K562 (cell line): ENCODE data around the gene TTC32. TPM values are rescaled to one million over a fixed set of nuclear protein-coding genes. Genes with fewer than 3 reads are reported as not detected.

ENCODE experiments used
- ATF3 ChIP-seq, 2 experiments: fragments of 450-650 bp in 1 of 2; sonication (generic) in 1 of 2; formaldehyde crosslinking in 1 of 2; IDR thresholded peaks in 1 of 2; conservative IDR thresholded peaks in 1 of 2; 2 replicates each; pipeline versions ENCODE4 v1.6.1 to v1.8.1; 2016 to 2023; ENCODE audit warnings: mild to moderate bottlenecking in 2 of 2, moderate library complexity in 2 of 2, inconsistent platforms in 1 of 2, missing genetic modification reagents in 1 of 2
- BCOR ChIP-seq: fragments of 450-650 bp; IDR thresholded peaks from 2 replicates; pipeline ENCODE4 v1.6.1; 2016
- C11orf30 ChIP-seq: fragments of 450-650 bp; IDR thresholded peaks from 2 replicates; pipeline ENCODE4 v1.6.1; 2016; ENCODE audit warnings: low read depth, mild to moderate bottlenecking
- E2F8 ChIP-seq: fragments of 450-650 bp; IDR thresholded peaks from 2 replicates; pipeline ENCODE4 v1.7.1; 2018; ENCODE audit warnings: mild to moderate bottlenecking, low read depth; ENCODE audit not compliant: partially characterized antibody
- FOXM1 ChIP-seq, 2 experiments: fragments of 450-650 bp in 1 of 2; sonication (generic) in 1 of 2; formaldehyde crosslinking in 1 of 2; IDR thresholded peaks; 2 replicates each; pipeline versions ENCODE4 v1.6.1 to v1.9.0; 2017 to 2022; ENCODE audit warnings: low read depth in 2 of 2, mild to moderate bottlenecking in 2 of 2, missing genetic modification reagents in 1 of 2, moderate library complexity in 1 of 2
- MBD2 ChIP-seq: sonication (generic); IDR thresholded peaks from 2 replicates; pipeline ENCODE4 v1.6.1; 2016; ENCODE audit warnings: low read depth, borderline replicate concordance
- NR2F6 ChIP-seq: fragments of 450-650 bp; formaldehyde crosslinking; IDR thresholded peaks from 2 replicates; pipeline ENCODE4 v1.4.0; 2020; ENCODE audit warnings: mild to moderate bottlenecking
- SIN3A ChIP-seq, 2 experiments: fragments of 150-350 bp in 1 of 2; IDR thresholded peaks; 2 replicates each; pipeline ENCODE4 v1.6.1; 2011 to 2016; ENCODE audit warnings: borderline replicate concordance in 2 of 2, low read depth in 2 of 2, low read length in 2 of 2, mild to moderate bottlenecking in 2 of 2, moderate library complexity in 2 of 2; ENCODE audit not compliant: control insufficient read depth in 1 of 2
- TAL1 ChIP-seq: fragments of 450-650 bp; IDR thresholded peaks from 2 replicates; pipeline ENCODE4 v1.6.1; 2016; ENCODE audit warnings: mild to moderate bottlenecking
- ZNF311 ChIP-seq: fragments of 250-450 bp; sonication (Bioruptor Pico); IDR thresholded peaks from 2 replicates; pipeline ENCODE4 v1.4.0; 2020; ENCODE audit warnings: mild to moderate bottlenecking, moderate library complexity
- ZNF592 ChIP-seq: fragments of 450-650 bp; IDR thresholded peaks from 2 replicates; pipeline ENCODE4 v1.6.1; 2017; ENCODE audit warnings: antibody characterized with exemption, mild to moderate bottlenecking
- polyA plus RNA-seq, 8 experiments: library from polyadenylated mRNA; depleted of rRNA in 4 of 8; stranded (reverse) in 5 of 8; unstranded in 3 of 8; fragments of >200 nt; fragmentation: Nextera tagmentation in 2 of 8; fragmentation: Illumina TruSeq in 1 of 8; extraction: Ambion mirVana in 2 of 8; extraction: Trizol in 1 of 8; gene quantifications; 2 replicates each; pipeline versions ENCODE4 v1.2.1 to v1.2.3, GENCODE V29; 2011 to 2014; ENCODE audit warnings: inconsistent platforms in 1 of 8, missing spikeins in 1 of 8
- total RNA-seq, 7 experiments: library from RNA; depleted of rRNA in 6 of 7; stranded (reverse); fragments of >200 nt in 6 of 7; fragmentation: Illumina TruSeq in 2 of 7; extraction: Trizol in 2 of 7; gene quantifications; 2 replicates each; pipeline versions ENCODE4 v1.2.1 to v1.2.3, GENCODE V29; 2011 to 2021; ENCODE audit warnings: low replicate concordance in 1 of 7
- TF ChIP-seq, protein P1 (sequence below), 2 experiments: fragments of 150-350 bp in 1 of 2; IDR thresholded peaks; 2 replicates each; pipeline ENCODE4 v1.6.1; 2012 to 2016; ENCODE audit warnings: low read depth in 2 of 2, low read length in 2 of 2, mild to moderate bottlenecking in 1 of 2, moderate library complexity in 1 of 2

Gene TTC32
- total and polyA plus RNA-seq, 9 of the 15 experiments (the other 6 are each of a cell fraction or from before 2014, with no cell fraction given) = 27.6 to 71.4 (median 52.6) TPM

GRCh38 chr2:19901442-19902215, at the start of gene TTC32 (continued):
- TF ChIP-seq E2F8 = peak; percentile 18
- TF ChIP-seq ZNF311 = no peak
- peak; percentile 26; the same call in 1 of the 2 replicates for TF ChIP-seq TAL1
- TF ChIP-seq NR2F6 = no peak
- peak; percentile 31 for TF ChIP-seq BCOR
- TF ChIP-seq ZNF592 = 0 out of 2 replicates have a peak, but pooled peaks have one; percentile 34
- peak; percentile 90 for TF ChIP-seq C11orf30
- no peak; the same call in 1 of the 2 replicates for TF ChIP-seq ATF3 (IDR thresholded peaks at IDR 0.05)
- no peak for TF ChIP-seq ATF3 (CRISPR knock-in tag; conservative IDR thresholded peaks at IDR 0.05)
- TF ChIP-seq, protein P1, sequence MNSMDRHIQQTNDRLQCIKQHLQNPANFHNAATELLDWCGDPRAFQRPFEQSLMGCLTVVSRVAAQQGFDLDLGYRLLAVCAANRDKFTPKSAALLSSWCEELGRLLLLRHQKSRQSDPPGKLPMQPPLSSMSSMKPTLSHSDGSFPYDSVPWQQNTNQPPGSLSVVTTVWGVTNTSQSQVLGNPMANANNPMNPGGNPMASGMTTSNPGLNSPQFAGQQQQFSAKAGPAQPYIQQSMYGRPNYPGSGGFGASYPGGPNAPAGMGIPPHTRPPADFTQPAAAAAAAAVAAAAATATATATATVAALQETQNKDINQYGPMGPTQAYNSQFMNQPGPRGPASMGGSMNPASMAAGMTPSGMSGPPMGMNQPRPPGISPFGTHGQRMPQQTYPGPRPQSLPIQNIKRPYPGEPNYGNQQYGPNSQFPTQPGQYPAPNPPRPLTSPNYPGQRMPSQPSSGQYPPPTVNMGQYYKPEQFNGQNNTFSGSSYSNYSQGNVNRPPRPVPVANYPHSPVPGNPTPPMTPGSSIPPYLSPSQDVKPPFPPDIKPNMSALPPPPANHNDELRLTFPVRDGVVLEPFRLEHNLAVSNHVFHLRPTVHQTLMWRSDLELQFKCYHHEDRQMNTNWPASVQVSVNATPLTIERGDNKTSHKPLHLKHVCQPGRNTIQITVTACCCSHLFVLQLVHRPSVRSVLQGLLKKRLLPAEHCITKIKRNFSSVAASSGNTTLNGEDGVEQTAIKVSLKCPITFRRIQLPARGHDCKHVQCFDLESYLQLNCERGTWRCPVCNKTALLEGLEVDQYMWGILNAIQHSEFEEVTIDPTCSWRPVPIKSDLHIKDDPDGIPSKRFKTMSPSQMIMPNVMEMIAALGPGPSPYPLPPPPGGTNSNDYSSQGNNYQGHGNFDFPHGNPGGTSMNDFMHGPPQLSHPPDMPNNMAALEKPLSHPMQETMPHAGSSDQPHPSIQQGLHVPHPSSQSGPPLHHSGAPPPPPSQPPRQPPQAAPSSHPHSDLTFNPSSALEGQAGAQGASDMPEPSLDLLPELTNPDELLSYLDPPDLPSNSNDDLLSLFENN (IDR thresholded peaks at IDR 0.05; ENCODE audit: low read depth in 2 of 2, low read length in 2 of 2) = peak in 1 of 2 experiments; percentile 67; a peak in 1 of 4 replicates
- peak; percentile 53; the same call in 1 of the 2 replicates for TF ChIP-seq MBD2
- TF ChIP-seq FOXM1 (IDR thresholded peaks at IDR 0.05; ENCODE audit: low read depth) = peak; percentile 78
- TF ChIP-seq FOXM1 (CRISPR knock-in tag; IDR thresholded peaks at IDR 0.05; ENCODE audit: low read depth) = no peak
- peak; percentile 19 to 71; a peak in 1 of 4 replicates for TF ChIP-seq SIN3A (IDR thresholded peaks at IDR 0.05; ENCODE audit: borderline replicate concordance in 2 of 2, control insufficient read depth in 1 of 2, low read depth in 2 of 2, low read length in 2 of 2)
